Prostate gland (tissue), 2 donors: ENCODE measurements around the gene DHRS12.

ENCODE experiments used
- CTCF ChIP-seq, 4 experiments: fragments of 200-600 bp in 2 of 4; fragments of 450-650 bp in 2 of 4; sonication (generic) in 2 of 4; IDR thresholded peaks; 1 replicate in 3 of 4; 2 replicates in 1 of 4; pipeline ENCODE4 v1.5.1; 2016 to 2019; ENCODE audit warnings: antibody characterized with exemption in 4 of 4, mild to moderate bottlenecking in 2 of 4, moderate library complexity in 2 of 4
- POLR2AphosphoS5 ChIP-seq: sonication (generic); formaldehyde crosslinking; IDR thresholded peaks from one replicate; pipeline ENCODE4 v1.6.1; 2017; ENCODE audit warnings: antibody characterized with exemption

GRCh38 chr13:51845574-51846318 lies 41.8 kb upstream of the DHRS12 start:
- no peak for TF ChIP-seq CTCF (IDR thresholded peaks at IDR 0.05)
- no peak for TF ChIP-seq POLR2AphosphoS5
